ENCODE data around the gene ATP5PD. TPM values are rescaled to one million over a fixed set of nuclear protein-coding genes. Genes with fewer than 3 reads are reported as not detected.

ATP5PD gene
- total RNA-seq, 4 donors from 2014 or later, result 213 to 337 (median 307) TPM

GRCh38 chr17:75064460-75064859, 17.7 kb upstream of the ATP5PD start:
- H3K9me3 ChIP-seq, result no peaks in the 10 kb centered on the region
- ATAC-seq, result no peak
- H3K27ac ChIP-seq, result no peak overlapping the region
- H3K4me3 ChIP-seq, result no peak overlapping the region
- H3K27me3 ChIP-seq, result no peaks in the 10 kb centered on the region
- WGBS, 2 donors (ENCODE audit: low coverage in 1 of 2), result 66% methylated on average over 6 of the region's 8 CpGs; no CpG with 5 or more reads in 1 of the 2 donors
- H3K36me3 ChIP-seq, result peaks cover 0 to 55% of the 10 kb centered on the region in 2 donors
- no peak for TF ChIP-seq POLR2AphosphoS5 (IDR thresholded peaks at IDR 0.05)
- no peak for TF ChIP-seq CTCF (IDR thresholded peaks at IDR 0.05)
- TF ChIP-seq POLR2A (IDR thresholded peaks at IDR 0.05), result no peak
- TF ChIP-seq EP300 (IDR thresholded peaks at IDR 0.05), result no peak
- H3K4me1 ChIP-seq, result peaks cover 0 to 14% (median 7%) of the 10 kb centered on the region in 3 donors

- TF ChIP-seq POLR2A (IDR thresholded peaks at IDR 0.05) (no peak), POLR2AphosphoS5 (IDR thresholded peaks at IDR 0.05) (no peak), EP300 (IDR thresholded peaks at IDR 0.05) (no peak), CTCF (IDR thresholded peaks at IDR 0.05) (no peak)
- no peak for ATAC-seq
- H3K4me1 ChIP-seq, result peaks cover 0 to 18% (median 7%) of the 10 kb centered on the region in 3 donors
- H3K27ac ChIP-seq, result no peak overlapping the region
- H3K4me3 ChIP-seq, result no peak overlapping the region
- no peaks in the 10 kb centered on the region for H3K27me3 ChIP-seq
- no peaks in the 10 kb centered on the region for H3K9me3 ChIP-seq
- H3K36me3 ChIP-seq, result peaks cover 0 to 55% of the 10 kb centered on the region in 2 donors
- WGBS, 2 donors (ENCODE audit: low coverage in 1 of 2), result 81 to 96% methylated on average over 4 to 11 of the region's 11 CpGs
Observed at GRCh38 chr17:75064040-75064439, 17.3 kb upstream of the ATP5PD start.

GRCh38 chr17:75063626-75064025, 16.9 kb upstream of the ATP5PD start:
- peaks cover 0 to 19% (median 7%) of the 10 kb centered on the region in 3 donors for H3K4me1 ChIP-seq
- H3K36me3 ChIP-seq, result peaks cover 0 to 55% of the 10 kb centered on the region in 2 donors
- no peak overlapping the region for H3K27ac ChIP-seq
- no peaks in the 10 kb centered on the region for H3K27me3 ChIP-seq
- no peaks in the 10 kb centered on the region for H3K9me3 ChIP-seq
- H3K4me3 ChIP-seq, result no peak overlapping the region
- no peak for TF ChIP-seq EP300 (IDR thresholded peaks at IDR 0.05)
- TF ChIP-seq POLR2A (IDR thresholded peaks at IDR 0.05), result no peak
- TF ChIP-seq CTCF (IDR thresholded peaks at IDR 0.05), result no peak
- no peak for TF ChIP-seq POLR2AphosphoS5 (IDR thresholded peaks at IDR 0.05)
- no peak for ATAC-seq
- 83% methylated on average over 3 of the region's 3 CpGs; no CpG with 5 or more reads in 1 of the 2 donors for WGBS, 2 donors (ENCODE audit: low coverage in 1 of 2)

GRCh38 chr17:75063201-75063600, 16.4 kb upstream of the ATP5PD start:
- Histone ChIP-seq H3K9me3 (no peaks in the 10 kb centered on the region), H3K36me3 (peaks cover 0 to 58% of the 10 kb centered on the region in 2 donors), H3K4me3 (no peak overlapping the region), H3K27me3 (no peaks in the 10 kb centered on the region), H3K4me1 (peaks cover 0 to 19% (median 7%) of the 10 kb centered on the region in 3 donors), H3K27ac (no peak overlapping the region)
- WGBS, 2 donors (ENCODE audit: low coverage in 1 of 2), result 100% methylated on average over 2 of the region's 13 CpGs; no CpG with 5 or more reads in 1 of the 2 donors
- ATAC-seq, result no peak
- TF ChIP-seq EP300 (IDR thresholded peaks at IDR 0.05) (no peak), CTCF (IDR thresholded peaks at IDR 0.05) (no peak), POLR2A (IDR thresholded peaks at IDR 0.05) (no peak), POLR2AphosphoS5 (IDR thresholded peaks at IDR 0.05) (no peak)

GRCh38 chr17:75061618-75062017, 14.8 kb upstream of the ATP5PD start:
- ATAC-seq, result no peak
- H3K4me3 ChIP-seq, result no peak overlapping the region
- no peaks in the 10 kb centered on the region for H3K27me3 ChIP-seq
- peaks cover 0 to 69% of the 10 kb centered on the region in 2 donors for H3K36me3 ChIP-seq
- peaks cover 0 to 19% (median 7%) of the 10 kb centered on the region in 3 donors for H3K4me1 ChIP-seq
- peak overlapping the region in 2 of 4 donors; percentile 77 to 81 for H3K27ac ChIP-seq
- WGBS, 2 donors (ENCODE audit: low coverage in 1 of 2), result 50% methylated on average over 1 of the region's 8 CpGs; no CpG with 5 or more reads in 1 of the 2 donors
- H3K9me3 ChIP-seq, result no peaks in the 10 kb centered on the region
- TF ChIP-seq POLR2A (IDR thresholded peaks at IDR 0.05) (no peak), CTCF (IDR thresholded peaks at IDR 0.05) (no peak), POLR2AphosphoS5 (IDR thresholded peaks at IDR 0.05) (no peak), EP300 (IDR thresholded peaks at IDR 0.05) (no peak)
